GM13976 (cell line): Measurements from ENCODE around the gene REXO5.

Source experiments
- DNase-seq: peaks from one replicate; pipeline ENCODE4 v3.0.0; 2012; ENCODE audit warnings: low spot score
- in situ Hi-C: fragments of 300-500 bp; cut with MboI; formaldehyde crosslinking; loops from one replicate; pipeline ENCODE4 v1.12.0; 2022; ENCODE audit warnings: low sequenced_read_pairs, mixed read lengths, inconsistent platforms; ENCODE audit not compliant: unreplicated experiment
- TF ChIP-seq, protein P1 (sequence below): IDR thresholded peaks from 2 replicates; pipeline ENCODE4 v1.5.1; 2012; ENCODE audit warnings: borderline replicate concordance, mild to moderate bottlenecking; ENCODE audit not compliant: insufficient read depth; ENCODE audit errors: extremely low read depth, missing control alignments, control extremely low read depth

REXO5 gene

DNA sequence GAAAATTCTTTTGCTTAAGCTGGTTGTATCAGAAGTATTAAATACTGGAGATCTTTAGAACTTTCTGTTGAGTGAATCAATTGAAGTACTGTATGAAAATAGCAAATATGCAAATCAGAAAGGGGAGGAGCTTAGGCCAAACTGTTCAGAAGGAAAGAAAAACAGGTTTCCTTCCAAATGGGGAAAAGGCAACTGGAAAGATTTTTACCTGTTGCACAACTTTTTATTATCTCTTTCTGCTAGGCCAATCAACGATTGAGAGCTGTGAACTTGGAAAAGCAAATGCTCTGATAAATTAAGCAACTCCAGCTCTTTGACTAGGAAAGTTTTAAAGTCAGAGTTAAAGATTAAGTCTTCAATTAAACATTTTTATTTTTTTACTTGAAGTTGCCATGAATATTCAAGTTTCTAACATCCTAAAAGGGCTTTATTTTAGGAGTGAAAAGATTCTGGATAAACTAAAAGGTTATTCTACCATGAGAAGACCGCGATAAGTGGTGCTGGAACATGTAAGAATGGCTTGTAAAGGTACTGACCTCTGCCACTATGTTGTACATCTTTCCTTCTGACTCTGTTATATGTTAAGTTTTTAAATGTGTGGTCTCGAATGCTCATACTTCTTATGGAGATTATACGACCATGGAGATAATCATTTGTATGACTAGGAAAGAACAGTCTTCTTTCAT is 77.4 kb downstream of the REXO5 start:
- DNase-seq: no peak
- in situ Hi-C loops: no loop called here
- TF ChIP-seq, protein P1, sequence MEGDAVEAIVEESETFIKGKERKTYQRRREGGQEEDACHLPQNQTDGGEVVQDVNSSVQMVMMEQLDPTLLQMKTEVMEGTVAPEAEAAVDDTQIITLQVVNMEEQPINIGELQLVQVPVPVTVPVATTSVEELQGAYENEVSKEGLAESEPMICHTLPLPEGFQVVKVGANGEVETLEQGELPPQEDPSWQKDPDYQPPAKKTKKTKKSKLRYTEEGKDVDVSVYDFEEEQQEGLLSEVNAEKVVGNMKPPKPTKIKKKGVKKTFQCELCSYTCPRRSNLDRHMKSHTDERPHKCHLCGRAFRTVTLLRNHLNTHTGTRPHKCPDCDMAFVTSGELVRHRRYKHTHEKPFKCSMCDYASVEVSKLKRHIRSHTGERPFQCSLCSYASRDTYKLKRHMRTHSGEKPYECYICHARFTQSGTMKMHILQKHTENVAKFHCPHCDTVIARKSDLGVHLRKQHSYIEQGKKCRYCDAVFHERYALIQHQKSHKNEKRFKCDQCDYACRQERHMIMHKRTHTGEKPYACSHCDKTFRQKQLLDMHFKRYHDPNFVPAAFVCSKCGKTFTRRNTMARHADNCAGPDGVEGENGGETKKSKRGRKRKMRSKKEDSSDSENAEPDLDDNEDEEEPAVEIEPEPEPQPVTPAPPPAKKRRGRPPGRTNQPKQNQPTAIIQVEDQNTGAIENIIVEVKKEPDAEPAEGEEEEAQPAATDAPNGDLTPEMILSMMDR: no peak

DNA sequence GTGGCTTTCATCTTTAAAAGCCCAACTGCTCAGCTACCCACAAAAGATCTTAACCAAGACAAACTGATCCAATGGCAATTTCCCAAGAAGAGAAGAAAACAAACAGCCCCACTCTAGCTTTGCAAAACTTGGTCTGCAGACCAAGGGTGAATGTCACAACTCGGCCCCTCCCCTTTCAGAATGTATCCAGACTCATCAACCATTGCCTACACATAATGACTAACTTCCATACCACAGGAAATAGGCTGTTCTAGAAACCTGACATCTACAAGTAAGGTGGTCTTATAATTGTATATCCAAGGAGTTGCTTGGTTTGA is 77.9 kb downstream of the REXO5 start:
- no peak for DNase-seq
- in situ Hi-C loops: no loop called here
- TF ChIP-seq, protein P1: no peak

DNA sequence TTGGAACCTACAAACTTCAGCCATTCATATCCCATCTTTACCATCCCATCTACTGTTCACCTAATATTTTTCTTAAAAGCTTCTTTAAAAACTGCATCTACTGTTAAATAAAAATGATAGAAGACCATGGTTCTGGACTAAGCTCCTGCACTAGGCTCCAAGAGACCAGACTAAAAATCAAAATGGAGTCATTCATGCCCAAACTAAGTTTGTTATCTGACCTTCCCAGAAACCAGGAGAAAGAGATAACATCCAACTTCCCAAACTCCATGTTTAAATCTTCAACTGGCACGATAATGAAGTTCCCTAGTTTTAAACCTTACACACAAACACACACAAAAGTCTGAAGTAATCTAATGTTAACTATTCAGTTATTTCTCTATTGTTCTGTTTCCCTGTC is 80.0 kb downstream of the REXO5 start:
- in situ Hi-C loops: no loop called here
- TF ChIP-seq, protein P1: no peak
- DNase-seq: no peak

DNA sequence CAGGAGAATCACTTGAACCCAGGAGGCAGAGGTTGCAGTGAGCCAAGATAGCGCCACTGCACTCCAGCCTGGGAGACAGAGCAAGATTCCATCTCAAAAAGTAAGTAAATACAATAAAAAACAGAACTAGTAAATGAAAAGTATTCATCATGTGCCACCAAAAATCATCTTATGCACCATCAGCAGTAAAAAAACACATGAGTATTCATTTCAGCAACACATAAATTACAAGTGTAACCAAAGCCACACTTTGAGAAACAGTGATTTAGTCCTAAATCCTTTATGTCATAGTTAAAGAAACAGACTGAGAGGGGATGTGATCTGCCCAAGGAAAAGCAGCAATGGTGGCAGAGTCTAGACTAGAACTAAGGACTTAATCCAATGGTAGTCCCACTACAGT is 80.9 kb downstream of the REXO5 start:
- in situ Hi-C loops: no loop called here
- DNase-seq: no peak
- TF ChIP-seq, protein P1: no peak

DNA sequence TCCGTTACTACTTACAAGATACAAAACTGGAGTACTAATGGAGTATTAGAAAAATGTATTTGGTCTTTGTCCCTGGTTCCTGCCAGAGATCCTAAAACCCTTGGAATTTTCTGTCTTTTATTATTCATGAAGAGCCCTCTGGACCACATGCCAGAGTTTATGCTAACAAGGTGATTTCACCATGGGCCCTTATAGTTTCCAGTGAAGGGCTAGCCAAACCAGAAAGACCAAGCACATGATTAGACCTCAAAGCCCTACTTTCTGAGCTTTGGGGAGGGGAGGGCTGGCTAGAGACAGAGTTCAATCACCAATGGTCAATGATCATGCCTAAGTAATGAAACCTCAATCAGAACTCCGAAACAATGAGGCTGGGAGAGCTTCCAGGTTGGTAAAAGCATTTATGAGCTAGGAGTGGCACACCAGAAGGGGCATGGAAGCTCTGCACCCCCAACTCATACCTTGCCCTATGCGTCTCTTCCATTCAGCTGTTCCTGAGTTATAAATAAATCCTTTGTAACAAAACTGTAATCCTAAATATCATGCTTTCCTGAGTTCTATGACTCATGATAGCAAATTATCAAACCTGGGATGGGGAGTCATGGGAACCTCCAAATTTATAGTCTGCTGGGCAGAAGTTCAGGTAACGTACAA is 83.4 kb downstream of the REXO5 start:
- no peak for DNase-seq
- in situ Hi-C loops: no loop called here
- TF ChIP-seq, protein P1: no peak

DNA sequence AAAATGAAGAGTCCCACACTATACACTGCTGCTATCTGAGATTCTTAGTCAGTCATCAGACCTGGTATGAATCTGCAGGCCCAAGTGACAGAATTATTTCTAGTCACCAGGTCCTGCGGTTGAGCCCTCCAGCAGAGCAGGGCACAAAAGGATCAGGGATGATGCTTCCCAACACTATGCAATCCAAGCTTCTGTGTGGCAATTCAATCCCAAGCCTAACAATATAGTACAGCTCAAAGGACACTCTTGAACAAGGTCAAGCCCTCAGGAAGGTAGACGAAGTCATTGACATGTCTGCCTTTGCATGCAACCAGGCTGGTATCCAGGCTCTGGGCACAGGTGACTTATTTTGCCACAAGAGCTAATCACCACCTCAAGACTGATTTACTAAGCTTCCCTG is 88.1 kb downstream of the REXO5 start:
- TF ChIP-seq, protein P1: no peak

More for the DNA sequence above, 88.1 kb downstream of the REXO5 start:
- in situ Hi-C loops: no loop called here
- no peak for DNase-seq
